Prostate gland (tissue), 2 donors: ENCODE results near the gene FAM43B.

Experiments used
- CTCF ChIP-seq, 4 experiments: fragments of 200-600 bp in 2 of 4; fragments of 450-650 bp in 2 of 4; sonication (generic) in 2 of 4; IDR thresholded peaks; 1 replicate in 3 of 4; 2 replicates in 1 of 4; pipeline ENCODE4 v1.5.1; 2016 to 2019; ENCODE audit warnings: antibody characterized with exemption in 4 of 4, mild to moderate bottlenecking in 2 of 4, moderate library complexity in 2 of 4
- POLR2A ChIP-seq: fragments of 450-650 bp; IDR thresholded peaks from one replicate; pipeline ENCODE4 v1.6.1; 2016; ENCODE audit warnings: antibody characterized with exemption, mild to moderate bottlenecking
- POLR2AphosphoS5 ChIP-seq: sonication (generic); formaldehyde crosslinking; IDR thresholded peaks from one replicate; pipeline ENCODE4 v1.6.1; 2017; ENCODE audit warnings: antibody characterized with exemption

- no peak for TF ChIP-seq POLR2A
- TF ChIP-seq CTCF (IDR thresholded peaks at IDR 0.05): no peak
- no peak for TF ChIP-seq POLR2AphosphoS5
Measured at GRCh38 chr1:20534659-20535417, 17.5 kb upstream of the FAM43B start.
